Gastroesophageal sphincter (tissue), 2 donors: ENCODE results near the gene HBA1.

Experiments
- EP300 ChIP-seq: sonication (generic); formaldehyde crosslinking; IDR thresholded peaks from one replicate; pipeline ENCODE4 v1.6.1; 2017; ENCODE audit warnings: antibody characterized with exemption, mild to moderate bottlenecking
- POLR2AphosphoS5 ChIP-seq: sonication (generic); formaldehyde crosslinking; IDR thresholded peaks from one replicate; pipeline ENCODE4 v1.6.1; 2017; ENCODE audit warnings: antibody characterized with exemption

DNA sequence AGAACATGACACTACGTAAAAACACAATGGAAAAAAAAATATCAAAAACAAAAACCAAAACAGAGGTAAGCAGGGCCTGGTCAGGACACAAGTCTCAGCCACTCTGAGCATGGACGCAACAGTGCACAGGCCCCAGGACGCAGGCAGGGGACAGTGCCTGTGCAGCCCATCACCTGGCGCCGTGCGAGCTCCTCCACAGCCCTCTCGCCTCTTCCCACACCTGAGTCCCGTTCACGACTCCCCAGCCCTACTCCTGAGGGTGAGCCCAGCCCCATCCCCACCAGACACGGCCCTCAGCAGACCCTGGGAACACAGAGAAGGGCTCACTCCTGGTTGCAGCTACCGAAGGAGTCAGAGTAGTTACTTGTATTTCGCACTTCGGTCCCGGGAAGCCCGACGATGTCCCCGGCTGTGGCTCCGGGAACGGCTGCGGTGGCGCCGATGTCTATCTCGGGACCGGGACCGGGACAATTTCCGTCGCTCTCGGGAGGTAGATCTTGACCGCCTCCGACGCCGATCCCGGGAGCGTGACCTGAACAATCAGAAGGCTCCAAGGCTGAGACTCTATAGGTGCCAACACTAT, 13.2 kb downstream of the HBA1 start:
- no peak for TF ChIP-seq POLR2AphosphoS5
- TF ChIP-seq EP300: no peak
